H54 (cell line): ENCODE results near the gene GPC6.

Experiments
- DNase-seq: peaks from one replicate; pipeline ENCODE4 v3.0.0; 2011; ENCODE audit warnings: low spot score, mixed read lengths; ENCODE audit not compliant: insufficient read length
- FAIRE-seq: peaks from 3 replicates; lab custom pipeline; 2011; peaks lifted over from hg19 to GRCh38; lab: Jason Lieb, UNC
- POLR2A ChIP-seq: IDR thresholded peaks from 2 replicates; pipeline ENCODE4 v1.6.1; 2011; ENCODE audit warnings: low read depth, mild to moderate bottlenecking, low read length

GPC6 gene

GRCh38 chr13:94227255-94227879, 1000.8 kb downstream of the GPC6 start:
- DNase-seq (no peak), FAIRE-seq (no peak)
- no peak for TF ChIP-seq POLR2A

GRCh38 chr13:94228763-94229162, 1002.2 kb downstream of the GPC6 start:
- DNase-seq (no peak), FAIRE-seq (peak; percentile 57)
- no peak for TF ChIP-seq POLR2A

DNA sequence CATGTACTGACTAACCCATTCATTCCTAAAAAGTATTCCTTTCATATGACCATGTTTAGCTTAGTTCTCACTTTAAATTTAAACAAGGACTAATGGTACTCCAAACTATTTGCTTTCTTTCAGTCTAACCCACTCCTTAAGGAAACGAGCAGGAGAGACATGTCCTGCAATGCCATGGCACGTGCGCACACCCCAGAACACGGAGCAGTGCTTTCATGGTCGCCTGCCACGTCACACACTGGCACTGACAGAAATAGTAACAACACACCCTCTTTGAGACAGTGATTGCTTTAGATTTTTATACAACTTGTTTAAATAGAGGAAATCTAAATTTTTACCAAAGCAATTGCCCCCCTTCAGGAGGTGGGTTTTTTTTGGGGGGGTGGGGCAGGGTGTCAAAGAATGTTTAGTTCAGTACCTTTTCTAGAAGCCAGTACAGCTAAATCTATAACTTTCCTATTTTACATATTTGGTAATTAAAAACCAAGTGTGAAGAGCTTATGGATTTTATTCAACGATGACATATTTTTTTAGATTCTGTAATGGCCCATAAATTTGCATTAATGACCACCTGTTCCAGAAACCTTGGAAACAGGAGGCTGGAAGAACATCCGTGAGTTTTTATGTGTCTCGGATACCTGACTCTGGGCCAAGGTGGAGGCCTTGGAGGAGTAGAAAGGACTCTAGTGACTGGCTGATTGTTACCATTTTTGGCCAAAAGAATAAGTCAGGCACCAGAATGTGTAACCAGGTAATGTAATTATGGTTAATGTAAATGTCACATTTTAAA, 1005.7 kb downstream of the GPC6 start:
- DNase-seq (no peak), FAIRE-seq (peak; percentile 75)
- no peak for TF ChIP-seq POLR2A

DNA sequence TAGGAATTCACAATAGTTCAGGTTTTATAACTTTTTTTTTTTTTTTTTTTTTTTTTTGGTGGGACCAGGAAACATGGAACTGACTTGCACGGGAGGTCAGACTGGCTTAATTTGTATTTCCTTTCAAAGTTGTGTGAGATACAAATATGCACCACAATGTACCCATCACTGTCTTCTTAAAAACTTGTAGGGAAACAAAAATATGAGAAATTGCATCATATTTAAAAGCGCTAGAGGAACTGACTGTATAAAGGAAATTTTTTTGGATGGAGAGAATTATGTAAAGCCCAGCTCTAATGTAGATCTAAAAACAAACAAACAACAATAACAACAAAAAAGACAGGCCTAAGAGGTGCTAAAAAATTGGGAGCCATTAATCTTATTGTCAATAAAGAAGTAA, 1006.3 kb downstream of the GPC6 start:
- DNase-seq, result no peak
- FAIRE-seq, result no peak
- TF ChIP-seq POLR2A, result no peak

- FAIRE-seq, result peak; percentile 100
- no peak for TF ChIP-seq POLR2A
- DNase-seq, result peak; percentile 42
Observed at GRCh38 chr13:94233401-94233800, 1006.8 kb downstream of the GPC6 start.

DNA sequence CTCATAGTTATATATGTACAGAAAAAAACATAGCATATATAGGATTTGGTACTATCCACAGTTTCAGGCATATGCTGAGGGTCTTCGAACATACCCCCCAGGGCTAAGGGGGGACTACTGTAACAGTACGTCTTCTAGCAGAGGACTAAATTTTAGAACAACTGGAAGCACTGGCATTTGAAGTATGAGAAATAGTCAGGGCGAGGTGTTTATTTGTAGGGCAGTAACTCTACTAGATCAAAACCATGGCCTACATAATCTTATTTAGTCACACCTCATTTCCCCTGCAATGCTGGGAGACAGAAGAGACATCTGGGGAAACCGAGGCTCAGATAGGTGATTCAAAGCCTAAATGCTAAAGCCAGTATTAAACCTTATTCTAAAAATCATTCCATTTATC, 1007.2 kb downstream of the GPC6 start:
- DNase-seq, result no peak
- TF ChIP-seq POLR2A, result no peak
- peak; percentile 73 for FAIRE-seq

DNA sequence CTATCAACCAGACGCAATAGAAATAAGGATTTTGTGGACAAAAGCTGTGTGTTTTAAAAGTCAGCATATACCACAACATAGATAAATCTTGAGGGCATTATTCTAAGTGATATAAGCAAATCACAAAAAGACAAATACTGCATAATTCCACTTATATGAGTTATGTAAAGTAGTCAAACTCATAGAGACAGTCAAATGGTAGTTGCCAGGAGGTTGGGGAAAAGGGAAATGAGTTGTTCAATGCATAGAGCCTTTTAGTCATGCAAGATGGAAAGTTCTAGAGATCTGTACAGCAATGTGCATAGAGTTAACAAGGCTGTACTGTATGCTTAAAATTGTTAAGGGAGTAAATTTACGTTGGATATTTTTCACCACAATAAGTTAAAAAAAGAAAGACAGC, 1008.1 kb downstream of the GPC6 start:
- DNase-seq (no peak), FAIRE-seq (peak; percentile 81)
- no peak for TF ChIP-seq POLR2A

DNA sequence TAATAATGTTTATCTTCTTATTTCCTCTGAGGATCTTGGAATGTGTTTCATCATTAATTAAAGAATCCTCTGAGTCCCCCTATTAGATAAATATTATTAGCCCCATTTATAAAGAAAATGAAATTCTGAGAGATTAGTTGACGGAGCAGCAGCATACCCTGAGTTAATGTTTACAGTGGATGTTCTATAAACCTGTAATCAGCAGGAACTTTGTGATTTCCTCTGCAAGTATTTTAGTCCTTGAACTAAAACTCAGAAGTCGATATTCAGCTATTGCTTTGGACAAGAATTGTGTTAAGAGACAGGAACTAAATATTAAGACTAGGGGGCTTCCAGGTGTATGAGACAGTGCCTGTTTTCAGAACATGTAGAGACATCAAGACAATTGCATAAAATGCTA, 1009.5 kb downstream of the GPC6 start:
- DNase-seq, result no peak
- no peak for TF ChIP-seq POLR2A
- no peak for FAIRE-seq

DNA sequence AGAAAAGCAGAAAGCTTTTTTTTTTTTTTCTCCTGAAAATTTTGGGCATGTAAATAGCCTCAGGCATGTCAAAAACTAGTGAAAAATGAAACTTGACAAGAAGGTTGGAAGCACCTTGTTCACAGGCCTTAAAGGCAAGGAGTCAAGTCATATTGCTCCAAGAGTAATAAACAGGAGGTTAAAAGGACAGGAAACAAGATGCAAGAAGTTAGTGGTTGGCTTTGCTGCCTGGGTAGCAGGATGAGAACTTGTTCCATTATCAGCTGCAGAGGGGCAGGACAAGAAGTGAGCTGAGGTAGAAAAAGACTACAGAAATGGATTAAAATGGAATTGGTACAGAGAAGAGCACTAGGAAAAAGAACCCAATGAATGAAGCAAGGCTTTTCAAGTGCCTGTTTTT, 1010.3 kb downstream of the GPC6 start:
- DNase-seq (no peak), FAIRE-seq (peak; percentile 86)
- no peak for TF ChIP-seq POLR2A

- FAIRE-seq (peak; percentile 99), DNase-seq (peak; percentile 12)
- no peak for TF ChIP-seq POLR2A
Observed at GRCh38 chr13:94239135-94239534, 1012.5 kb downstream of the GPC6 start.

DNA sequence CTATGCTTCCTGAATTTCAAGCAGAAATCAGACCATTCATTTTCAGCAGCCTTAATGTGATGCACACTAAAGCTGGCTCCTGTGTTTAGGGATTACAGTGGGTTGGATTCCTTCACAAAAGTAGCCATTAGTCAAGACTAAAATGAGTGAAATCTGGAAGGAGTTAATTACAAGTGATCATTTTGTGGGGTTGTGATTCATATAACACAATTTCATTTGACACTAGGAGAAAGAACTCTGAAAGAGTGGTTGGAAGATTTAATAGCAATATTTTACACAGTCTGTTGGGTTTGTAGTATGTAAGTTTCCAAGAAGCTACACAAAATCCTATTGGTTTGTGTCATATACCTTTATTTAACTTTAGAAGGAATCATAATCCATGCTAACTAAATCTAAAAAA, 1015.9 kb downstream of the GPC6 start:
- DNase-seq, result no peak
- no peak for TF ChIP-seq POLR2A
- no peak for FAIRE-seq

DNA sequence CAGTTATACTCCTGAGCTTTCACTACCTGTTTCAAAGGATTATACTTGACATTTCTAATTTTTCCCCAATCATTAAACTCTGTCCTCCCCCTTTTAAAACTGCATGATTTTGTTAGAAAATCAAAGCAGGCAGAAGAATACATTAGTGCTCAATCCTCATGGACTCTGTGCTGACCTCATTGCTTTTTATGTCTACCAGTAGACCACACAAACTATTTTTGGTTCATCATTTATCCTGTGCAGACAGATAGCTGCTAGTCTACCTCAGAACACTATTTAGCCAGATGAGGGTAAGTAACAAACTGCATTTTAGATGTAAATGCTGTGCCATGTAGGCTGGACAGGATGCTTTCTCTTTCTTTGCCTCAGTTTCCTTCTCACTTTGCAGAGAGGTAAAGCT, 1016.9 kb downstream of the GPC6 start:
- no peak for DNase-seq
- no peak for TF ChIP-seq POLR2A
- peak; percentile 93 for FAIRE-seq

- FAIRE-seq (no peak), DNase-seq (no peak)
- TF ChIP-seq POLR2A, result no peak
Observed at GRCh38 chr13:94246495-94246894, 1019.9 kb downstream of the GPC6 start.

DNA sequence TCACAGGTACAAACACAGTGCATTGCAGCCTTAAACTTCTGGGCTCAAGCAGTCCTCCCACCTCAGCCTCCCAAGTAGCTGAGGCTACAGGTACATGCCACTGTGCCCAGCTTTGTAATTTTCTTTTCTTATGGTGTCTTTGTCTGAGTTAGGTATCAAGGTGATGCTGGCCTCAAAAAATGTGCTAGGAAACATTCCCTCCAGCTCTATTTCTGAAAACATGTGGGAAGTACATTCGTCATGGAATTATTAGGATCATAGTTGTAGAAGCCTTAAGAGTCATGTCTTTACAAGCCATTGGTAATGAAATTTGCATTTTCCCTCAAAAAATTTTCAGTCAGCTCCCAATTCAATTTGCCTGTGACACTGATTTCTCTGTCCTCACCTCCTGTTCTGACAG, 1021.3 kb downstream of the GPC6 start:
- FAIRE-seq, result peak; percentile 77
- DNase-seq, result no peak
- TF ChIP-seq POLR2A, result no peak
